Stimulated activated CD4-positive, alpha-beta T cell treated with anti-CD3 and anti-CD28 coated beads, Interleukin-15, amount 100 ng/mL, for 48 hours (primary cell): ENCODE data around the gene POR.
A peak's percentile ranks its signal among the peaks of the same experiment; 100 is the strongest.
"Not testable (repeated sequence)": the region's sequence is repeated elsewhere in the genome, so short reads cannot be mapped to it uniquely, and the experiment has no call there.

ENCODE experiments used
- DNase-seq, 2 donors: peaks; one replicate each; pipeline ENCODE4 v3.0.0-alpha.2; 2020; ENCODE audit warnings: low read depth in 2 of 2

The POR gene

DNA sequence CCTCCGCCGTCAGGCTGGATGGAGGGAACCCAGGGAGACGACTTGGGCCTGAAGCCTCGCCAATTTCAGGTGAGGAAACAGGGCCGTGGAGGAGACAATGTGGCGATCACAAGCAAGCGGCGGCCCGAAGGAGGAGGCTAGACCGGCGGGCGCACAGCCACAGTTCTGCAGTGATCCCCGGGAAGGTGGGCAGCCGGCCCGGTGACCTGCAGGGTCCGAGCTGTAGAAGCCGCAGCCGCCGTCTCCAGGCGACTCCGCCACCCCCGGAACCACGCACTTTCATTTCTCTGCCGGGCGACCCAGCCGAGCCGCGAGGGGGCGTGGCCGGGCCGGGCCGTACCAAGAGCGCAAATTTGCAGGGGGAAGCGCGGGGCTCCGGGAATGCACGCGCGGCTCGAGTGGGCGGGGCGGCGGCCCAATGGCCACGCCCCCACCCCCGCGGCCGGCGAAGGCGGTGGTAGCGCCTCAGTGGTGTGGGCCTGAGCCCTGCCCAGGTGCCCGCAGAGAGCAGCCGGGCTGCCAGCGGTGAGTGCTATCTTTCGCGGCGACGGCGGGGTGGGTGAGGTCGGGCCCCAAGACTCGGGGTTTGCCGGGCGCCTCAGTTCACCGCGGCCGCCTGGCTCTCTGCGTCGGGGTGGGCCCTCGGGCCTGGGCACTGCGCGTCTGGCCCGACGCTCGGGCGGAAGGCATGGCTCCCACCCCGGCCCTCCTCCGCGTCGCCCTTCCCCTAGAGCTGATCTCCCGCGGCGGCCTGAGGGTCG is at the start of gene POR:
POR (plus strand) TSS at position 501 of the 761 bp plus-strand sequence. CDS start 38,847 bp downstream, outside the sequence.
- DNase-seq, result peak; percentile 87 to 93

GRCh38 chr7:75866114-75866488 is 48.9 kb upstream of the POR start:
- DNase-seq, result no peak

DNA sequence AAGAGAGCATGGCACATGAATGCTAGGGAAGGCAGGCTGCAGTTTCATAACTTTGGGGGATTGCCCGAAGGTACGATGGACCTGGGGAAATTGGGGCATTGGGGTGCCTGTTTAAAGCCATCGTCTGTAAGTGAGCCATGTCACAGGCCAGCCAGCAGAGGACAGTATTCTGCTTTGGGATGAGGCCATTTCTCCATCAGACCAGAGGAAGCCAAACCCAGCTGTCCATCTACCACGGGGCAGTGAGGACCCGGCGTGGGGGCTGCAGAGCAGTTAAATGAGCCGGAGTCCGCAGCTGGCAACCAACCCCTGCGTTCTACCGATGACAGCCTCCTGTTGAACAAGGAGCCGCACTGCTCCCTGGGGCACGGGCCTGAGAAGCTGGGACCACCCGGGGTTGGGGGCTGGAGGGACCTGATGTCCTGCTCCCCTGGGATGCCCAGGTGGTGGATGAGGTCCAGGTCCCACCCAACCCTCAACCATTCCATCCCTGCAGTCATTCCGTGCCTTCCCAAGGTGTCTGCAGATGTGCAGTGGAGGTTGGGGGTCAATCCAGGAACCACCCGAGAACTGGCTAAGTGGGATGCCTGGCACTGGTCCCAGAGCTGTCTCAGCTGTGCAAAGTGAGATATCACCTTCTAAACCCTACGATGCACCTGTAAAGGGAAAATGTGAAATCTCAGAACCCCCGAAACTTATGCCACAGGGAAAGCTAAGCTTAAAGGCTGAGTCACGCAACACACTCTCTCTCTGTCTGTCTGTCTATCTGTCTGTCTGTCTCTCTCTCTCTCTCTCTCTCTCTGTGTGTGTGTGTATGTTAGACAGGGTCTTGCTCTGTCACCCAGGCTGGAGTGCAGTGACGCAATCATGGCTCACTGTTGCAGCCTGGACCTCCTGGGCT is 48.2 kb upstream of the POR start:
- DNase-seq, result peak in 1 of 2 donors; percentile 24

DNA sequence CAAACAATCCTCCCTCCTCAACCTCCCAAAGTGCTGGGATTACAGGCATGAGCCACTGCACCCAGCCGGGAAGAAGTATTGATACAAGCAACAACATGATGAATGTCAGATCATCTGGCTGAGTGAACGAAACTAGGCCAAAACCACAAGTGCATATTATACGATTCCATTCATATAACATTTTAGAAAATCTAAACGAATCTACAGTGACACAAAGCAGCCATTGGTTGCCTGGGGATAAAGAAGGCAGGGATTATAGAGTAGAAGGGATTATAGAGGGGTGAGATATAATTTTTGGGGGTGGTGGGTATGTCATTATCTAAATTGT is 47.6 kb upstream of the POR start:
- DNase-seq, result no peak

DNA sequence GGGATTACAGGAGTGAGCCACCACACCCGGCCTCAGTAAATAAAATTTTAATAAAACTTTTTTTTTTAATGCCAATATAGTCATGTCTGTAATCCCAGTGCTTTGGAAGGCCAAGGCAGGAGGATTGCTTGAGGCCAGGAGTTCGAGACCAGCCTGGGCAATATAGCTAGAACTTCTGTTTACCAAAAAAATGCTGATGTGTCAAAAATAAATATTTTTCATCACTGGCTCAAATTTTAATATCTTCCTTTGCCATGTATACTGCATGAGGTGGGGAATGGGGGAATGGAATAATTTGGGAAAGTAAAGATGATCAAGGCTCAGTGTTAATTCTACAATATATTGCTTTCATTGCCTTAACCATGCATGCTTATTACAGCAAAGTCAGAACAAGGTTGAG is 46.8 kb upstream of the POR start:
- DNase-seq, result no peak

GRCh38 chr7:75869776-75870379 is 45.1 kb upstream of the POR start:
- DNase-seq, result peak in 1 of 2 donors; percentile 22

DNA sequence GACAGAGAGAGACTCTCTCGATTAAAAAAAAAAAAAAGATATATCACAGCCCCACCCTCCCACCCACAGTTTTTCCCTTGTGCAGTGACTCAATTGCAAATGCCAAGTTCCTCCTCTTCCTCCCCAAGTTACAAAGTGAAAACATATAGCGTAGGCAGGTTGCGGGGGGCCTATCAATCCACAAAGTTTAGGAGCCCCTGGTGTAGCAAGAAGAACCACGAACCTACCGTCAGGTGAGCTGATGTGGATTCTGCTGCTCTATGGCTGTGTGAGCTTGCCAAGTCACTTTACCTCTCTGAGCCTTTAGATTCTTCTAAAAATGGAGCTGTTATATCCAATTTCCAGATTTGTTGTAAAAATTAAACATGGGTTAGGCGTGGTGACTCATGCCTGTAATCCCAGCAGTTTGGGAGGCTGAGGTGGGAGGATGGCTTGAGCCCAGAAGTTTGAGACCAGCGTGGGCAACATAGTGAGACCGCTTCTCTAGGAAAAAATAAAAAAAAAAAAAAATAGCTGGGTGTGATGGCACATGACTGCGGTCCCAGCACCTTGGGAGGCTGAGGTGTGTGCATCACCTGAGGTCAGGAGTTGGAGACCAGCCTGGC is 44.3 kb upstream of the POR start:
- no peak for DNase-seq

DNA sequence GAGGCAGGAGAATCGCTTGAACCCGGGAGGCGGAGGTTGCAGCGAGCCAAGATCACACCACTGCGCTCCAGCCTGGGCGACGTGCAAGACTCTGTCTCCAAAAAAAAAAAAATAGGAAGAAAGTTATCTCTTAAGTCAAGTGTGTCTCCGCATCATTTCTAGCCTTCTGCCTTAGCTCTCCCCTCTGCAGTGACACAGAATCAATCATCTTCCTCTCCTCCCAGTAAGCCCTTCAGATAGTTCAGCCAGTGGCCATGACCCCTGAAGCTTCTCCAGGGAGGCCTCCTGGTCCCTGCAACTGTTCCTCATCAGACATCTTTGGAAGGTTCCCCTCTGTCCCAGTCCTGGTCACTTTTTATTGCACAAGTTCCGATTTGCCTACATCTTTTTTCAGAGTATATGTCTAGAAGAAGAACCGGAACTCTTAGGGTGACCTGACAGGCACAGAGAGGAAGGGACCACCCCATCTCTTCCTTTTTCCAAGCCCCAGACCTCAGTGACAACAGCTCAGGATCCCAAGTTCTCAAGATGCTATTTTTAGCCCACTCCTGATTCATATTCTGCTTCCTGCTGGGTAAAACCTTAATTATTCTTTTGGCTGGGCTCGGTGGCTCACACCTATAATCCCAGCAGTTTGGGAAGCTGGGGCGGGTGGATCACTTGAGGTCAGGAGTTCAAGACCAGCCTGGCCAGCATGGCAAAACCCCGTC is 42.7 kb upstream of the POR start:
- DNase-seq, result no peak

DNA sequence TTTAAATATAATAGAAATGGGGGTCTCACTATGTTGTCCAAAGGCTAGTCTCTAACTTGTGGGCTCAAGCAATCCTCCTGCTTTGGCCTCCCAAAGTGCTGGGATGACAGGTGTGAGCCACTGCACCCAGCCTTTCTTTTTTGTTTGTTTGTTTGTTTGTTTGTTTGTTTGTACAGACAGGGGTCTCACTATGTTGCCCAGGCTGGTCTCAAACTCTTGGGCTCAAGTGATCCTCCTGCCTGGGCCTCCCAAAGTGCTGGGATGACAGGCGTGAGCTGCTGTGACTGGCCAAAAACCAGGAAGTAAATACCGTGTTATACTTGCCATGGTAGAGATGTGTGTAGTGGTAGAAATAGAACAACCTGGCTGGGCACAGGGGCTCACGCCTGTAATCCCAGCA is 40.8 kb upstream of the POR start:
- not testable (repeated sequence) for DNase-seq

DNA sequence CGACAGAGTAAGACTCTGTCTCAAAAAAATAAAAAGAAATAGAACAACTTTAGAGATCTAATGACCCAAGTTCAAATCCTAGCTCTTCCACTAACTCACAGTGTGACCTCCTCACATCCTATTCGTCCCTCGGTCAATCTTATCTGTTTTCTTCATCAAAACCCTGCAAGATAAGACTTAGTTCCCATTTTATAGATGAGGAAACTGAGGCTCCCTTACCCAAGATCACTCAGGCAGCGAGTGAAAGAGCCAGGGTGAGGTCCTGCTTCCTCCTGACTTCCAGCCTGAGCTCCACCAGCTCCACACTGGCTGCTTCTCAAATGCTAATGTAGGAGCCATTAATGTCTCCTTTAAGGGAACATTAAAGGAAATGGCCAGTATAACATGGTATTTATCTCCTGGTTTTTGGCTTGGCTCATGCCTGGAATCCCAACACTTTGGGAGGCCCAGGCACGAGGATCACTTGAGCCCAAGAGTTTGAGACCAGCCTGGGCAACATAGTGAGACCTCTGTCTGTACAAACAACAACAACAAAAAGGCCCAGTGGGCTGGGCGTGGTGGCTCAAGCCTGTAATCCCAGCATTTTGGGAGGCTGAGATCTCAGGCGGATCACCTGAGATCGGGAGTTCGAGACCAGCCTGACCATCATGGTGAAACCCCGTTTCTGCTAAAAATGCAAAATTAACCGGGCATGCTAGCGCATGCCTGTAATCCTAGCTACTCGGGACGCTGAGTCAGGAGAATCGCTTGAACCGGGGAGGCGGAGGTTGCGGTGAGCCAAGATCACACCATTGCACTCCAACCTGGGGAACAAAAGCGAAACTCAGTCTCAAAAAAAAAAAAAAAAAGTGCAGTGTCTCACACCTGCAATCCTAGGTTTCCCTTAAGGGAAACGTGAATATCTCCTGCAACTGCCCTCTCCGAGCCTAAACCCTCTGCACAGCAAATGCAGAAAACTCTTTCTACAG is 39.6 kb upstream of the POR start:
- no peak for DNase-seq

GRCh38 chr7:75876126-75876881 is 38.7 kb upstream of the POR start:
- DNase-seq, result no peak

- DNase-seq, result no peak
Observed at GRCh38 chr7:75878312-75878768, 36.6 kb upstream of the POR start.

DNA sequence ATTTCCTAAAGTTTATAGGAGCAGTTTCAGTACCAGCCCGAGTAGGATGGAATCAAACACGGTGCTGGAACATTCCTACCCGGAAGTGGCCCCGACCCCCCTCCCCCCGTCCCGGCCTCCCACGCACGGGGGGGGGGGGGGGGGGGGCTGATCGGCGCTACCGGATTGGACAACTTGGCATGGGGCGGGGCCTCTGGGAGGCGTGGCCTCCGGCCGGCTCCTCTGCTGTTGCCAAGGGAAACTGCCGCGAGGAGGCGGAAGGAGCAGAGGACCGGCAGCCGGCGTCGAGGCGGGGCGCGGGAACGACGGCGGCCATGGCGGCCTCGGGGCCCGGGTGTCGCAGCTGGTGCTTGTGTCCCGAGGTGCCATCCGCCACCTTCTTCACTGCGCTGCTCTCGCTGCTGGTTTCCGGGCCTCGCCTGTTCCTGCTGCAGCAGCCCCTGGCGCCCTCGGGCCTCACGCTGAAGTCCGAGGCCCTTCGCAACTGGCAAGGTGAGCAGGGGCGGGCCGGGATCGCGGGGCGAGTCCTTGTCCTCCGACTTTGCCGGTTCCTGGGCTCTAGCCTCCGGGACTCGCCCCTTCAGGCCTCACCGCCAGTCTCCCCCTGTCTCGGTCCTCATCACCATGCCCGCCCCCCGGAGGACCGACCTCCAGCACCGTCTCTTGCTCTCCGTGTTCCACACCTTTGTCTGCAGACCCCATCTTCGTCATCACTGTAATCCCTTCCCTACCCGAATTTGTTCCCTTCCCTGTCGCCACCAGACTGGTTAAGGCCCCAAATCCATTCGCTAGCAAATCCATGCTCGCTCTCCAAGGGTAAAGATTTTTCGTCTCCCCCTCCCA is 36.0 kb upstream of the POR start, which contains the start of gene RHBDD2:
RHBDD2 (plus strand) TSS at position 266 of the 843 bp plus-strand sequence; CDS start at position 315, 49 bp downstream.
- DNase-seq, result peak; percentile 92 to 97

DNA sequence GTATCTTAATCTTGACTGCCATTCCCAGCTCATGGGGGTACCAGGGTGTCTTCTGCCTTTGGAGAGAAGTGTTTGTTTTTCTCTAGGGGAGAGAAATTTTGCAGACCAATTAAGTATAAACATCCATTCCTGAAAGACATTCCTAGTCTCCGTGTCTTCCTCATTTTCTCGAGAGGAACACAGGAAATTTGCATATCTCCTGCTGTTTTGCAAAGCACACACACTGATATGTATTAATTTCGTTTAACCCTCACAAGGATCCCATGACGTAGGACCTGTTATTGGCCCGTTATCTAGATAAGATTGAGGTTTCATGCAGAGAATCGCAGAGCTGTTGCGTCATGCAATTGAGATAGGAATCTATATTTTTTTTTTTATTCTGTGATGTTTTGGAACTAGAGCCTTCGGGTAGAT is 35.2 kb upstream of the POR start:
- no peak for DNase-seq

DNA sequence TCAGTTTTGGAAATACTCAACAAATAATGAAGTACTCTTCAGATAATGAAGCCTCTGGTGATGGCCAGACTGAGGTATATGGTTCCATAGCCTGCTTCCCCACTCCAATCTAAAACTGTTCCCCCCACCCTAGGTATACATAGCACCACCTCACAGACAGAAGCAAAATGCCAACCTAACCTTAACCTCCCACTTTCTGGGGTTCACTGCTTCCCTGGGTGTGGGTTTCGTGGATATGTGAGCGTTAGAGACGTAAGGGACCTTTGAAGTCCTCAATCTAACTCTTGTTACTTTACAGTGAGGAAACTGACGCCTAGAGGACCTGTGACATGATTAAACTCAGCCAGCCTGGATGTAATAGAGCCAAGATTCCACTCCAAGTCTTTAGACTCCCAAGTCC is 34.7 kb upstream of the POR start:
- DNase-seq, result no peak

DNA sequence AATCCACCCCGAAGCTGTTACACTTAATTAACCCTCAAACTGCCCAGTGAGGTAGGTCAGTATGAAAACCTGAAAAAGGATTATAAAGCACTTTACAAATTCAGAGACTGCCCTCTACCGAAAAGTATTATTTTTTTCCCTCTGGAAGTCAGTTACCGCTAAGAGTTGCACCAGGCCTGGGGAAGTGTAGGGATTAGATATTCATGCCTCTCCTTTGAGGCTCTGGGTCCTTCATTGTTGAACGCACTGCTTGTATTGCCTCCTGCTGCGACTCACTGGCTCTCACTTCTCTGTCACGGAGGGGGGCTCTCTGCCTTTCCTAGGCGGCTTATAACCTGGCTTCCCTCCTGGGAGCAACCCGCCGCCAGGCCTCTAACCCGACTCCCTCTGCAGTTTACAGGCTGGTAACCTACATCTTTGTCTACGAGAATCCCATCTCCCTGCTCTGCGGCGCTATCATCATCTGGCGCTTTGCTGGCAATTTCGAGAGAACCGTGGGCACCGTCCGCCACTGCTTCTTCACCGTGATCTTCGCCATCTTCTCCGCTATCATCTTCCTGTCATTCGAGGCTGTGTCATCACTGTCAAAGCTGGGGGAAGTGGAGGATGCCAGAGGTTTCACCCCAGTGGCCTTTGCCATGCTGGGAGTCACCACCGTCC is 33.4 kb upstream of the POR start:
- no peak for DNase-seq

DNA sequence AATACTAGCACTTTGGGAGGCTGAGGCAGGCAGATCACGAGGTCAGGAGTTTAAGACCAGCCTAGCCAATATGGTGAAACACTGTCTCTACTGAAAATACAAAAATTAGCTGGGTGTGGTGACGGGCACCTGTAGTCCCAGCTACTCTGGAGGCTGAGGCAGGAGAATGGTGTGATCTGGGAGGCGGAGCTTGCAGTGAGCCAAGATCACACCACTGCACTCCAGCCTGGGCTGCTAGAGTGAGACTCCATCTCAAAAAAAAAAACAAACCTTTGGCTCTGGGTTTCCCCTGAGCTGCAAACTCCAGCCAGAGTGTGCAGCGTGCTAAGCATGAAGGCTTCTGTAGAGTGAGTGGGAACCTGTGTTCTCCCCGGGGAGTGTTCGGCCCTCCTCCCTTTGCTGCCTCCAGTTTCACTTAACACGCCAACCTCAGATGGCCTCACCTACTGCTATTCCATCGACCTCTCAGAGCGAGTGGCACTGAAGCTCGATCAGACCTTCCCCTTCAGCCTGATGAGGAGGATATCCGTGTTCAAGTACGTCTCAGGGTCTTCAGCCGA is 31.6 kb upstream of the POR start:
- not testable (repeated sequence) for DNase-seq

- no peak for DNase-seq
Observed at GRCh38 chr7:75884476-75884875, 30.5 kb upstream of the POR start.
